OCI-LY3 (cell line): ENCODE measurements around the gene SFSWAP.
A peak's percentile ranks its signal among the peaks of the same experiment; 100 is the strongest.

ENCODE experiments used
- H2AFZ ChIP-seq: fragments of 200-600, 300-600 bp; shearing (Covaris generic); 2 replicates; pipeline ENCODE4 v1.6.0; 2014; ENCODE audit warnings: antibody characterized with exemption, low read depth, low read length
- H3K27ac ChIP-seq: fragments of 200-600, 300-600 bp; sonication (generic); 2 replicates; pipeline ENCODE4 v1.5.1; 2014; ENCODE audit warnings: mild to moderate bottlenecking, low read length, moderate library complexity, mixed read lengths
- H3K27me3 ChIP-seq: fragments of 200-600, 300-600 bp; sonication (generic); 2 replicates; pipeline ENCODE4 v1.6.1; 2014; ENCODE audit warnings: low read depth, low read length, mixed read lengths
- H3K36me3 ChIP-seq: fragments of 200-600, 300-600 bp; sonication (generic); replicated peaks from 2 replicates; pipeline ENCODE3; 2014; ENCODE audit warnings: low read depth, low read length, mixed read lengths
- H3K4me1 ChIP-seq: fragments of 300-600, 200-600 bp; sonication (generic); 2 replicates; pipeline ENCODE4 v1.6.1; 2014; ENCODE audit warnings: low read length, mixed read lengths
- H3K4me2 ChIP-seq: fragments of 200-600, 300-600 bp; sonication (generic); 2 replicates; pipeline ENCODE4 v1.6.1; 2014; ENCODE audit warnings: low read length, mixed read lengths
- H3K4me3 ChIP-seq: fragments of 300-600, 200-600 bp; sonication (generic); 2 replicates; pipeline ENCODE4 v1.5.1; 2014; ENCODE audit warnings: antibody characterized with exemption, mild to moderate bottlenecking, low read length, moderate library complexity
- H3K79me2 ChIP-seq: fragments of 300-600, 200-600 bp; shearing (Covaris generic); 2 replicates; pipeline ENCODE4 v1.6.1; 2014; ENCODE audit warnings: mild to moderate bottlenecking, low read length, mixed read lengths
- H3K9ac ChIP-seq: fragments of 300-600, 200-600 bp; shearing (Covaris generic); 2 replicates; pipeline ENCODE4 v1.6.0; 2014; ENCODE audit warnings: mild to moderate bottlenecking, low read length, moderate library complexity
- H3K9me3 ChIP-seq: fragments of 200-600, 300-600 bp; shearing (Covaris generic); 2 replicates; pipeline ENCODE4 v1.6.1; 2014; ENCODE audit warnings: low read length, mixed read lengths; ENCODE audit not compliant: insufficient read depth
- H4K20me1 ChIP-seq: fragments of 200-600, 300-600 bp; sonication (generic); 2 replicates; pipeline ENCODE4 v1.6.1; 2016; ENCODE audit warnings: low read length, mixed read lengths; ENCODE audit not compliant: insufficient read depth
- EZH2phosphoT487 ChIP-seq: fragments of 200-600 bp; shearing (Covaris generic); IDR thresholded peaks from 2 replicates; pipeline ENCODE4 v1.6.1; 2018; ENCODE audit warnings: antibody characterized with exemption, mixed run types, low read depth
- TF ChIP-seq, protein P1 (sequence below): fragments of 200-600, 300-600 bp; sonication (generic); IDR thresholded peaks from 2 replicates; pipeline ENCODE4 v1.5.1; 2014; ENCODE audit warnings: antibody characterized with exemption, low read length, low read depth

Gene SFSWAP

DNA sequence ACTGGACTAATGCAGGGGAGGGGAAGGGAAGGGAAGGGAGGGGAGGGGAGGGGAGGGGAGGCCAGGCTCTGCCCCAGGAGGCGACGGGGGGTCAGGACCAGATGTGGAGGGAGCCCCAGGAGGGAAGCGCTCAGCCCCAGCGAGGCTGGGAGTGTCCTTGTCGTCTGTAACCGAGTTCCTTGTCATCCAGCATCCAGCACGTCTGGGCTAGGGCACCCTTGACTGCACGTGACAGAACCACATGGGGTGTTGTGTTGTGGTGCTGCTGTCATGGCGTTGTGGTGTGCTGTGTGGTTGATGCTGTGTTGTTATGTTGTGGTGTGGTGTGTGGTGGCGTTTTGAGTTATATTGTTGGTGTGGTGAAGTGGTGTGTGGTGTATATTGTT, 28.4 kb upstream of the SFSWAP start:
- no peaks in the 10 kb centered on the region for H3K27me3 ChIP-seq

DNA sequence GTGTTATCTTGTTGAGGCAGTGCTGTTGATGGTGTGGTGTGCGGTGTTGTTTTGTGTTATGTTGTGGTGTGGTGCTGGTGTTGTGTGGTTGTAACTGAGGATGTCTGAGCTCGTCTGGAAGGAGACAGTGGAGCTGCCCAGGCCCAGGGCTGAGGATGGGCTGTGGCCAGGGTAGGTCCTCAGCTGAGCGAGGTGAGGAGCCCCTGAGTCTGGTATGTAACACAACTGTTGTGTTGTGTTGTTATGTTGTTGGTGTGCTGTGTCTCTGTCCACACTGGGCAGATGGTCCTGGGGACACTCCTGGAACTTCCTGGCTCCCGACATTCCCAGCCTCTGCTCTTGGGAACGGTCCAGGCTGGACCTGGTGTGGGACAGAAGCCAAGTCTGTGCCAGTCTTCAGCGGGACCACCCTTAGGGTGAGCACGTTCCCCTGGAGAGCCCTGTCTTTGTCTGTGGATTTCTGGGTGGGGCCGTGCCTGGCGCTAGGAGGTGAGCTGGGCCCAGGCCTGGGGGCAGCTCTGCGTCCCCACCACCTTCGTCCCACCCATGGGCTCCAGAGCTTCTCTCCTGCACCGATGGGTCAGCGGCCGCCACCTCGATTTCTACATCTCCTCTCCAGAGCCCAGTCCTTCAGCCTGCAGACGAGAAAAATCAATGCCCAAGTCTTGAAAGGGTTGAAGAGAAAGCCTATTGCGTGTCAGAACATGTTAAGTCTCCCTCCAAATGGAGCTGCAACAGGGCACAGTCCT, 27.4 kb upstream of the SFSWAP start:
- Histone ChIP-seq H3K79me2 (no peaks in the 10 kb centered on the region), H3K4me2 (no peak overlapping the region), H3K9me3 (no peaks in the 10 kb centered on the region), H3K27ac (no peak overlapping the region), H4K20me1 (no peaks in the 10 kb centered on the region), H3K4me3 (no peak overlapping the region), H3K27me3 (no peaks in the 10 kb centered on the region), H3K9ac (no peak overlapping the region), H3K4me1 (no peaks in the 10 kb centered on the region), H2AFZ (no peak overlapping the region), H3K36me3 (no peaks in the 10 kb centered on the region)
- TF ChIP-seq, protein P1, sequence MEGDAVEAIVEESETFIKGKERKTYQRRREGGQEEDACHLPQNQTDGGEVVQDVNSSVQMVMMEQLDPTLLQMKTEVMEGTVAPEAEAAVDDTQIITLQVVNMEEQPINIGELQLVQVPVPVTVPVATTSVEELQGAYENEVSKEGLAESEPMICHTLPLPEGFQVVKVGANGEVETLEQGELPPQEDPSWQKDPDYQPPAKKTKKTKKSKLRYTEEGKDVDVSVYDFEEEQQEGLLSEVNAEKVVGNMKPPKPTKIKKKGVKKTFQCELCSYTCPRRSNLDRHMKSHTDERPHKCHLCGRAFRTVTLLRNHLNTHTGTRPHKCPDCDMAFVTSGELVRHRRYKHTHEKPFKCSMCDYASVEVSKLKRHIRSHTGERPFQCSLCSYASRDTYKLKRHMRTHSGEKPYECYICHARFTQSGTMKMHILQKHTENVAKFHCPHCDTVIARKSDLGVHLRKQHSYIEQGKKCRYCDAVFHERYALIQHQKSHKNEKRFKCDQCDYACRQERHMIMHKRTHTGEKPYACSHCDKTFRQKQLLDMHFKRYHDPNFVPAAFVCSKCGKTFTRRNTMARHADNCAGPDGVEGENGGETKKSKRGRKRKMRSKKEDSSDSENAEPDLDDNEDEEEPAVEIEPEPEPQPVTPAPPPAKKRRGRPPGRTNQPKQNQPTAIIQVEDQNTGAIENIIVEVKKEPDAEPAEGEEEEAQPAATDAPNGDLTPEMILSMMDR: no peak
- no peak for TF ChIP-seq EZH2phosphoT487

More for the DNA sequence above, 28.4 kb upstream of the SFSWAP start:
- TF ChIP-seq, protein P1: no peak
- no peak for TF ChIP-seq EZH2phosphoT487
- H3K9me3 ChIP-seq: no peaks in the 10 kb centered on the region
- H4K20me1 ChIP-seq: no peaks in the 10 kb centered on the region
- peak overlapping the region; percentile 55; the same call in 1 of the 2 replicates for H3K4me3 ChIP-seq
- H3K4me1 ChIP-seq: no peaks in the 10 kb centered on the region
- H3K4me2 ChIP-seq: peak overlapping the region; percentile 48; the same call in 1 of the 2 replicates
- H3K79me2 ChIP-seq: no peaks in the 10 kb centered on the region
- no peaks in the 10 kb centered on the region for H3K36me3 ChIP-seq
- no peak overlapping the region for H3K27ac ChIP-seq
- H2AFZ ChIP-seq: no peak overlapping the region
- no peak overlapping the region for H3K9ac ChIP-seq

DNA sequence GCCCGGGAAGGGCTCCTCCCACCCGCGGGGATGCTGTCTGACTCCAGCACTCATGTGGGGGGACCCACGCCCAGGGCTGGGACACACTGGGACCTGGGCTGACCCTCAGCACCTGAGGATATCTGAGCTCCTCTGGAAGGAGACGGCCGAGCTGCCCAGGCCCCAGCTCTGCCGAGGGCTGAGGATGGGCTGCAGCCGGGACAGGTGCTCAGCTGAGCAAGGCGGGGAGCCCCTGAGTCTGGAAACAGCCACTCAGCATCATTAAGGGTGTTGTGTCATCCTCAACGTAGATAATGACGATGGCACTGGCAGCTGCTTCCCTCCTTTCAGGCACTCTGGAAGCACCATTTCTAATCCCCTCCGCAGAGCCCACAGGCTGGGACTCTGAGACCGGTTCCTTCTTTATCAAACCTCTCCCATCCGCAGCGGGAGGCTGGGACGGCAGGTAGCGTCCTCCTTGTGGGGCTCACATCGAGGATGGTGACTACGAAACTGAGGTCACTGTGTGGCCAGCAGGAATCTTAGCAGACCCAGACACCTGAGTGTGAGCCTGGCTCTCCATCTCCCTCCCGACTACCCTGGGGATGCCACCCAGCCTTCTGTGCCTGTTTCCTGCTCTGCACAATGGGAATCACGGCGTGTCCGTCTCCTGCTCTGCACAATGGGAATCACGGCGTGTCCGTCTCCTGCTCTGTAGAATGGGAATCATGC, 26.7 kb upstream of the SFSWAP start:
- TF ChIP-seq EZH2phosphoT487: no peak
- TF ChIP-seq, protein P1: no peak
- no peaks in the 10 kb centered on the region for H3K4me1 ChIP-seq
- no peak overlapping the region for H2AFZ ChIP-seq
- no peaks in the 10 kb centered on the region; the same call in 1 of the 2 replicates for H3K9me3 ChIP-seq
- H3K27me3 ChIP-seq: no peaks in the 10 kb centered on the region
- no peak overlapping the region for H3K27ac ChIP-seq
- H3K79me2 ChIP-seq: no peaks in the 10 kb centered on the region
- H3K36me3 ChIP-seq: no peaks in the 10 kb centered on the region
- H3K4me3 ChIP-seq: no peak overlapping the region
- H3K9ac ChIP-seq: no peak overlapping the region
- no peaks in the 10 kb centered on the region for H4K20me1 ChIP-seq
- no peak overlapping the region for H3K4me2 ChIP-seq

DNA sequence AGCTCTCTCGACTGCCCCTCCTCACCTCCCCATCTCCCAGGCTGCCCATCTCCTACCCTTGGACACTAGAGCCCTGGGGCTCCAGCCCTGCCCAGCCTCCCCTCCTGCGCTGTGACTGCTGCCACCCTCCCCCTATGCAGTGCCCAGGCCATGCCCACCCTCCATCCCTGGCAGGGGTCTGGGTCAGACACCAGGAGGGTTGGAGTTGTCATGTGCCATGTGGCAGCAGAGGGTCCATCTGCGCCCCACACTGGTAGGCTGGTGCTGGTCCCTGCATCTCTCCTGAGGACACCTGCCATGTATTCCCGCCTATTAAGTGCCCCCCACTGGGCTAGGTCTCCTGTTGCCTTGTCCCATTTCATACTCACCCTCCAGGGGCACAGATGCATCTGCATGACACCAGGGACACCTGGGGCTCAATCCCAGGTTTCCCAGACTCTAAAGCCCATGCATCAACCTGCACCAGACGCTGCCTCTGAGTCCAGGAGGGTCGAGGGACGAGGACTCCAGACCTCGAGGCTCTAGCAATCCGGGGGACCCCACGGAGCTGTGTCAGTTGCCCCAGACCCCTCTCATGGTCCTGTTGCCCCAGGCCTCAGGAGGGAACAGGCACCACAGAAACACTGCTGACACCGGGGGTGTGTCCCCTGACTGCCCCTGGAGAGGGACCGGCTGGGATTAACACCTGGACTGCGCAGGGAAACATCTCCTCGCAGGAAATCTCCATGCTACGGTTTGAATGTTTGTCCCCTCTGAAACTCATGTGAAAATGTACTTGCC, 23.4 kb upstream of the SFSWAP start:
- TF ChIP-seq EZH2phosphoT487: no peak
- TF ChIP-seq, protein P1: no peak
- Histone ChIP-seq H3K9ac (no peak overlapping the region), H3K36me3 (no peaks in the 10 kb centered on the region), H3K9me3 (no peaks in the 10 kb centered on the region; the same call in 1 of the 2 replicates), H2AFZ (no peak overlapping the region), H3K79me2 (no peaks in the 10 kb centered on the region), H3K4me1 (no peaks in the 10 kb centered on the region), H3K4me3 (no peak overlapping the region), H3K27me3 (no peaks in the 10 kb centered on the region), H3K27ac (no peak overlapping the region), H4K20me1 (no peaks in the 10 kb centered on the region), H3K4me2 (no peak overlapping the region)
